HG03354 (cell line): ENCODE measurements around the gene RPS25.
"Not testable (repeated sequence)": the region's sequence is repeated elsewhere in the genome, so short reads cannot be mapped to it uniquely, and the experiment has no call there.

Source experiments
- ATAC-seq: cut with Tn5 transposase; IDR thresholded peaks from one replicate; pipeline ENCODE4 v1.9.1; 2021; ENCODE audit warnings: mild to moderate bottlenecking; ENCODE audit not compliant: unreplicated experiment, poor library complexity, severe bottlenecking

The RPS25 gene

GRCh38 chr11:118979434-118979833 lies 38.7 kb downstream of the RPS25 start:
- ATAC-seq, result no peak

DNA sequence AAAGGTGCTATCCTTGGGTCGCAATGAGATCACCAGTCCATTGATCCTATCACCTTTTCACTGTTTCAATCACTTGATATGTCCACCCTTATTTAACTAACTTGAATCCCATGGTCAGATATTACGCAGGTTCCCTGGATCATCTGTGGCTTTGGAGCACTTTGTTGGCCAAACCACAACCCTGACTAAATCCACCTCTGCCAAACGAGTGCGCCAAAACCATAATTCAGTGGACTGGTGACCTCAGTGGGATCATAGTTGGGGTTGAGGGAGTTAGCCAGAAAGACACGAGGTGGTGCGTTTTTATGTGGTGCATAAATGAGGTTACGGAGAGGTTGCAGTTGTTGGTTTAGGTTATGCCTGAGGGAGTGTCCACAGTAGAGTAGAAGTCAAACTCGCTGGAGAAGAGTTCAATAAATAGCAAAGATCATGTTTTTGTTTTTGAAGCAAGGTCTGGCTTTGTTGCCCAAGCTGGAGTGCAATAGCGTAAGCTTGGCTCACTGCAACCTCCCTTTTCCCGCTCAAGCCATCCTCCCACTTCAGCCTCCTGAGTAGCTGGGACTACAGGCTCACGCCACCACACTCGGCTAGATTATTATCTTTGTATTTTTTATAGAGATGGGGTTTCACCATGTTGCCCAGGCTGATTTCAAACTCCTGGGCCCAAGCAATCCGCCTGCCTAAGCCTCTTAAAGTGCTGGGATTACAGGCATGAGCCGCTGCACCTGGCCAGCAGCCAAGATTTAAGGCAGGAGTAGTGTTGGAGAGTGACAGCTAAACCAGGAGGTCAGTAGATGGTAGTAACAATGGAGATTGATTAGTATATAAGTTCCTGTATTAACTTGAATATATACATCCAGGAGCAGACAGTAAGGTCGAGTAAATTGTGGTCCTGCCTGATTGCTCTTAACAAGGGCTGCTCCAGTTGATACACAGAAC lies 42.1 kb downstream of the RPS25 start:
- no peak for ATAC-seq

DNA sequence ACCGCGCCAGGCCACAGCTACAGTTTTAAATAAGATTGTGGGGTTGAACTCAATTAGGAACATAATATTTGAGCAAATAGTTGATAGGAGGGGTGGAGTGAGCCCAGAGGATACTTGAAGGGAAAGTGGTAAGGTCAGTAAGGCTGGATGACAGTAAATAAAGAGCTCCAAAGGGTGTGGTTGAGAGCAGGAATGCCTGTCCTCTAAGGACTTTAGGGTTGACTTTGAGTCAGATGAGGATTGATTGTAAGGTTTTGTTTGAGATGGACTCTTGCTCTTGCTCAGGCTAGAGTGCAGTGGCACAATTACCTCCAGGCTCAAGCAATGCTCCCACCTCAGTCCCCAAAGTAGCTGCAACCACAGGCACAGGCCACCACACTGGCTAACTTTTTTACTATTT lies 44.2 kb downstream of the RPS25 start:
- ATAC-seq, result no peak

DNA sequence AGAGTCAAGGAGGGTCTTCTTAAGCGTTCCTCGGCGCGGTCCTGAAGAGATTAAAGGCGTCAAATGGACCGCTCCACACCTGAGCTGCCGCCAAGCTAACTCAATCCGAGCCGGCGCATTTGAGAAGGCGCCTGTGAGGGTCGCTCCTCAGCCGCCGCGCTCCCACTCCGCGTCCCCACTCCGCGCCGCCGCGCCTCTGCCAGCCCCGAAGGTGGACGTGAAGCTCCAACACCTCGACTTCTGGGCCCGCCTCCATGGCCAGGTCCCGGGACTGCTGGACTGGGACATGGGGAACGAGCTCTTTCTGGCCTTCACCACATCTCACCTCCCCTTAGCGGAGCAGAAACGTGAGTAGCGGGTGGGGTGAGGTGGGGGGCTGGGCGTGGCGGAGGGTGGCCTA lies 46.5 kb downstream of the RPS25 start, which contains the start of gene FOXR1:
Gene FOXR1, plus strand, starts transcription at position 116 of the 400 bp plus-strand sequence. Its CDS starts 171 bp downstream, at position 287.
- ATAC-seq, result no peak

GRCh38 chr11:118969508-118969907 lies 48.6 kb downstream of the RPS25 start:
- not testable (repeated sequence) for ATAC-seq
